HCT116 (cell line): ENCODE results near the gene PGA4. TPM values are rescaled to one million over a fixed set of nuclear protein-coding genes. Genes with fewer than 3 reads are reported as not detected.

ENCODE experiments used
- ATAC-seq: fragments of 200-7000 bp; cut with Tn5 transposase; 2 replicates; pipeline ENCODE4 v1.9.1; 2020; ENCODE audit warnings: mild to moderate bottlenecking, moderate library complexity
- BruUV-seq: library from RNA; stranded (reverse); fragments of 400-500 nt; replicated peaks from 2 replicates; lab custom pipeline; 2021; lab: Mats Ljungman, UMichigan
- CTCF ChIA-PET: fragments of 300-600 bp; sonication (Branson Sonifier 250); formaldehyde crosslinking; loops from one replicate; lab custom pipeline; 2021; ENCODE audit warnings: antibody characterized with exemption; lab: Charles Lee
- POLR2A ChIA-PET: fragments of 300-600, 350-600 bp; sonication (Branson Sonifier 250); formaldehyde crosslinking; loops from one replicate; lab custom pipeline; 2021; ENCODE audit warnings: antibody characterized with exemption; lab: Charles Lee
- RAD21 ChIA-PET, 2 experiments: fragments of 300-600 bp; sonication (Branson Sonifier 250); formaldehyde crosslinking; loops; one replicate each; lab custom pipeline; 2023; ENCODE audit warnings: low total read pairs in 2 of 2; ENCODE audit not compliant: uncharacterized antibody in 2 of 2, unreplicated experiment in 2 of 2, low non-redundant PET in 1 of 2; lab: Charles Lee
- DNase-seq: peaks from one replicate; pipeline ENCODE4 v3.0.0-alpha.2; 2010; ENCODE audit warnings: low read depth, low spot score
- H2AFZ ChIP-seq: fragments of 200-600 bp; shearing (Covaris generic), sonication (generic); 2 replicates; pipeline ENCODE4 v1.6.1; 2017; ENCODE audit warnings: low read depth, mixed run types, mixed read lengths, antibody characterized with exemption, low read length; ENCODE audit not compliant: poor library complexity, severe bottlenecking
- H3K27ac ChIP-seq: 2 replicates; pipeline ENCODE4 v1.5.1; 2012; ENCODE audit warnings: low read depth, low read length
- H3K27me3 ChIP-seq: fragments of 200-600 bp; sonication (generic); 2 replicates; pipeline ENCODE4 v1.6.1; 2016; ENCODE audit warnings: mixed run types, low read length, mixed read lengths; ENCODE audit not compliant: insufficient read depth
- H3K36me3 ChIP-seq, 2 experiments: fragments of 200-500 bp in 1 of 2; fragments of 200-600 bp in 1 of 2; sonication (Bioruptor generic) in 1 of 2; sonication (generic) in 1 of 2; 2 replicates each; pipeline versions ENCODE4 v1.5.1 to v1.6.1; 2014 to 2016; ENCODE audit warnings: low read length in 2 of 2, inconsistent platforms in 1 of 2, mixed read lengths in 1 of 2, mixed run types in 1 of 2; ENCODE audit not compliant: insufficient read depth in 2 of 2, control insufficient read depth in 1 of 2
- H3K4me1 ChIP-seq, 2 experiments: fragments of 200-600 bp in 1 of 2; sonication (generic) in 1 of 2; 2 replicates each; pipeline versions ENCODE4 v1.5.1 to v1.6.1; 2012 to 2017; ENCODE audit warnings: low read length in 2 of 2, inconsistent platforms in 1 of 2, mild to moderate bottlenecking in 1 of 2, mixed read lengths in 1 of 2, mixed run types in 1 of 2, moderate library complexity in 1 of 2; ENCODE audit not compliant: insufficient read depth in 2 of 2, control insufficient read depth in 1 of 2
- H3K4me2 ChIP-seq: fragments of 200-600 bp; sonication (generic); 2 replicates; pipeline ENCODE4 v1.6.1; 2017; ENCODE audit warnings: mixed run types, low read length, mixed read lengths
- H3K4me3 ChIP-seq, 2 experiments: fragments of 200-600 bp in 1 of 2; sonication (generic) in 1 of 2; replicated peaks in 1 of 2; 2 replicates each; pipeline ENCODE4 v1.5.1; 2011 to 2016; ENCODE audit warnings: low read length in 2 of 2, control low read depth in 1 of 2, low read depth in 1 of 2, mild to moderate bottlenecking in 1 of 2, mixed read lengths in 1 of 2, mixed run types in 1 of 2
- H3K79me2 ChIP-seq: fragments of 200-600 bp; sonication (generic); 2 replicates; pipeline ENCODE4 v1.6.1; 2017; ENCODE audit warnings: mild to moderate bottlenecking, mixed run types, low read length, moderate library complexity, mixed read lengths; ENCODE audit not compliant: insufficient read depth
- H3K9ac ChIP-seq: fragments of 200-600 bp; sonication (generic); 2 replicates; pipeline ENCODE4 v1.6.1; 2016; ENCODE audit warnings: low read length, mixed read lengths
- H3K9me2 ChIP-seq: fragments of 200-600 bp; sonication (generic), shearing (Covaris generic); 2 replicates; pipeline ENCODE4 v1.6.1; 2017; ENCODE audit warnings: mixed run types, mild to moderate bottlenecking, moderate library complexity; ENCODE audit not compliant: insufficient read depth
- H3K9me3 ChIP-seq, 2 experiments: fragments of 200-500 bp in 1 of 2; fragments of 200-600 bp in 1 of 2; sonication (Bioruptor generic) in 1 of 2; sonication (generic) in 1 of 2; 2 replicates each; pipeline ENCODE4 v1.6.1; 2014 to 2017; ENCODE audit warnings: low read length in 2 of 2, mixed read lengths in 2 of 2, inconsistent platforms in 1 of 2, low read depth in 1 of 2, mild to moderate bottlenecking in 1 of 2, mixed run types in 1 of 2, moderate library complexity in 1 of 2; ENCODE audit not compliant: control insufficient read depth in 1 of 2, insufficient read depth in 1 of 2
- H4K20me1 ChIP-seq: fragments of 200-600 bp; sonication (generic), shearing (Covaris generic); 2 replicates; pipeline ENCODE4 v1.6.1; 2017; ENCODE audit warnings: mixed run types, mild to moderate bottlenecking, moderate library complexity; ENCODE audit not compliant: insufficient read depth
- ELF1 ChIP-seq: IDR thresholded peaks from 2 replicates; pipeline ENCODE4 v1.6.1; 2012; ENCODE audit warnings: low read depth, borderline replicate concordance
- FOSL1 ChIP-seq: IDR thresholded peaks from 2 replicates; pipeline ENCODE4 v1.6.1; 2012; ENCODE audit warnings: low read depth
- POLR2AphosphoS5 ChIP-seq: IDR thresholded peaks from 2 replicates; pipeline ENCODE4 v1.6.1; 2011; ENCODE audit warnings: mild to moderate bottlenecking, low read depth, low read length, moderate library complexity
- ZNF274 ChIP-seq: fragments of 200-500 bp; sonication (Bioruptor generic); IDR thresholded peaks from 2 replicates; pipeline ENCODE4 v1.6.1; 2014; ENCODE audit warnings: mild to moderate bottlenecking, low read depth, low read length, inconsistent platforms
- intact Hi-C: fragments of 100-400 bp; cut with micrococcal nuclease; formaldehyde crosslinking; loops from 2 replicates; pipeline ENCODE4 v1.10.0; 2022
- total RNA-seq: library from RNA; stranded (reverse); gene quantifications from one replicate; pipeline ENCODE4 v1.2.1, GENCODE V29; 2021; ENCODE audit not compliant: unreplicated experiment
- TF ChIP-seq, protein P1 (sequence below): IDR thresholded peaks from 2 replicates; pipeline ENCODE4 v1.6.1; 2012

Gene PGA4
- total RNA-seq, 1 experiment from 2014 or later = not detected

DNA sequence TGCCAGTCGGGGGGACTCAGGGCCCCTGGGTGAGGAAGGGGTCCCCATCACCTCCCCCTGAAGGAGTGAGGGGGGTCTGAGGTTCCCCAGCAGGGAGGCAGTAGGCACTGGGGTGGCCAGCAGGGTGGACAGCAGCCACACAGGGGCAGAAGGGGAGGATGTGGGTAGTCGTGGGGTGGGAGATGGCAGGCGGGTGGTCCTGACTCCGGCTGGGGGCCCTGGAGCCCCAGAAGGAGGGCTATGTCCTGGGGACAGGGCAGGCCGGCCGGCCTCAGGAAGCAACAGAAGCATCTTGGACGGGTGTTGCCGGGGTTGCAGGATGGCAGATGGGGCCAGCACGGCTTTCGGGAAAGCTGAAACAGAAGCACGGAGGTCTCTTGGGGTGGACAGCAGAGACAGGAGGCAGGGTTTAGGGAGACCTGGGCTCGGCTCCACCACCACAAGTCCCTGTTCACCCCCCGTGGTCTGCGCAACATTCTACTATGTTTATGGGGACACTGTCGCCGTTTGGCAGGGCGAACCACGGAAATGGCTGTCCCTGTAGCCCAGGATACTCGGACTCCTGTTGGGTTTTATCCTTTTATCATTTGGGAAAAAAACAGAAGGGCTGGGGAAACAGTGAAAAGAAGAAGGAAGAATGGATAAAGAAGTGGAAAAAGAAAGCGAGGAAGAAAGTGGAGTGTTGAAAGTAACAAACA, 58.9 kb downstream of the PGA4 start:
- TF ChIP-seq ZNF274 = no peak
- no peak for TF ChIP-seq FOSL1
- TF ChIP-seq POLR2AphosphoS5 = no peak
- TF ChIP-seq, protein P1, sequence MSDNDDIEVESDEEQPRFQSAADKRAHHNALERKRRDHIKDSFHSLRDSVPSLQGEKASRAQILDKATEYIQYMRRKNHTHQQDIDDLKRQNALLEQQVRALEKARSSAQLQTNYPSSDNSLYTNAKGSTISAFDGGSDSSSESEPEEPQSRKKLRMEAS = no peak
- TF ChIP-seq ELF1 = no peak
- H3K9me3 ChIP-seq = no peaks in the 10 kb centered on the region
- DNase-seq (no peak), ATAC-seq (0 out of 2 replicates have a peak, but pooled peaks have one; percentile 10)
- H3K27ac ChIP-seq = no peak overlapping the region
- RAD21 ChIA-PET = no interaction called here
- 0 out of 2 replicates have a peak overlapping the region, but pooled peaks have one; percentile 12 for H3K4me2 ChIP-seq
- no peak overlapping the region for H2AFZ ChIP-seq
- no peaks in the 10 kb centered on the region for H3K27me3 ChIP-seq
- POLR2A ChIA-PET = no interaction called here
- H4K20me1 ChIP-seq = no peaks in the 10 kb centered on the region
- H3K79me2 ChIP-seq = no peaks in the 10 kb centered on the region
- H3K9me2 ChIP-seq = no peaks in the 10 kb centered on the region
- peaks cover 0 to 7% of the 10 kb centered on the region in 2 experiments; a peak in 2 of 4 replicates for H3K4me1 ChIP-seq
- no TSS peak for BruUV-seq
- H3K36me3 ChIP-seq = no peaks in the 10 kb centered on the region
- intact Hi-C loops = no loop called here
- CTCF ChIA-PET = interaction anchor here (0.7 to 1.6 kb wide), 2 partner anchors 55 to 165 kb away, joined by 3 to 4 read pairs; no protein-coding TSS in a partner anchor
- no peak overlapping the region for H3K9ac ChIP-seq
- H3K4me3 ChIP-seq = no peak overlapping the region

Other genes starting within 250 kb of the PGA4 start
- 0.22 TPM for gene CD5, start 119.9 kb upstream of the PGA4 start, total RNA-seq
- 23.1 TPM for gene VPS37C, start 60.9 kb upstream of the PGA4 start, total RNA-seq
- gene PGA3, start 18.8 kb upstream of the PGA4 start, total RNA-seq = not detected
- gene PGA5, start 18.8 kb downstream of the PGA4 start, total RNA-seq = not detected
- 2.5 TPM for gene VWCE, start 73.0 kb downstream of the PGA4 start, total RNA-seq
- 269 TPM for gene DDB1, start 110.8 kb downstream of the PGA4 start, total RNA-seq
- 156 TPM for gene TKFC, start 110.9 kb downstream of the PGA4 start, total RNA-seq
- gene CYB561A3, start 139.5 kb downstream of the PGA4 start, total RNA-seq = 34.1 TPM
- gene TMEM138, start 140.0 kb downstream of the PGA4 start, total RNA-seq = 45.0 TPM
- 13.7 TPM for gene TMEM216, start 170.2 kb downstream of the PGA4 start, total RNA-seq
- 110 TPM for gene CPSF7, start 207.6 kb downstream of the PGA4 start, total RNA-seq
- gene SDHAF2, start 207.8 kb downstream of the PGA4 start, total RNA-seq = 34.0 TPM